ENCODE results near the gene SIDT2. TPM values are rescaled to one million over a fixed set of nuclear protein-coding genes. Genes with fewer than 3 reads are reported as not detected.

Gene SIDT2
- total RNA-seq, 1 experiment from 2014 or later = 47.6 TPM

GRCh38 chr11:117195258-117195657 is 16.7 kb downstream of the SIDT2 start:
- Histone ChIP-seq H3K36me3 (ENCODE audit: control insufficient read depth, insufficient read depth, low read length) (no peaks in the 10 kb centered on the region), H3K4me1 (ENCODE audit: control insufficient read depth, insufficient read depth, low read length) (peaks cover 6% of the 10 kb centered on the region; the same call in 1 of the 2 replicates), H3K27me3 (ENCODE audit: control insufficient read depth, insufficient read depth, low read length) (no peaks in the 10 kb centered on the region), H3K4me3 (ENCODE audit: low read depth in 2 of 2, low read length in 2 of 2) (no peak overlapping the region), H3K9me3 (ENCODE audit: control insufficient read depth, insufficient read depth, low read depth, low read length) (no peaks in the 10 kb centered on the region), H3K27ac (ENCODE audit: low read length) (no peak overlapping the region)
- TF ChIP-seq POLR2AphosphoS5 (IDR thresholded peaks at IDR 0.05; ENCODE audit: low read depth, low read length) = no peak
- no peak for TF ChIP-seq SIN3A (IDR thresholded peaks at IDR 0.05; ENCODE audit: borderline replicate concordance, insufficient read depth, low read depth, low read length)
- no peak for TF ChIP-seq CTCF (IDR thresholded peaks at IDR 0.05)
- TF ChIP-seq REST (IDR thresholded peaks at IDR 0.05; ENCODE audit: insufficient read depth in 1 of 2, low read depth in 2 of 2, low read length in 1 of 2) = no peak
- ChIA-PET CTCF (no interaction called here), POLR2A (no interaction called here)
- BruUV-seq (replicated peaks) = no TSS peak
- in situ Hi-C loops (cut with HindIII; ENCODE audit: low pct_unique_long_range_greater_than_20kb, low sequenced_read_pairs) = no loop called here
- ATAC-seq (no peak), DNase-seq (ENCODE audit: low read depth, low spot score) (no peak)
- intact Hi-C loops (cut with micrococcal nuclease; ENCODE audit: unreplicated experiment) = no loop called here

- DNase-seq (ENCODE audit: low read depth, low spot score) (no peak), ATAC-seq (no peak)
- Histone ChIP-seq H3K9me3 (ENCODE audit: control insufficient read depth, insufficient read depth, low read depth, low read length) (no peaks in the 10 kb centered on the region), H3K27ac (ENCODE audit: low read length) (no peak overlapping the region), H3K4me1 (ENCODE audit: control insufficient read depth, insufficient read depth, low read length) (peaks cover 6% of the 10 kb centered on the region; the same call in 1 of the 2 replicates), H3K27me3 (ENCODE audit: control insufficient read depth, insufficient read depth, low read length) (no peaks in the 10 kb centered on the region), H3K36me3 (ENCODE audit: control insufficient read depth, insufficient read depth, low read length) (no peaks in the 10 kb centered on the region), H3K4me3 (ENCODE audit: low read depth in 2 of 2, low read length in 2 of 2) (no peak overlapping the region)
- POLR2A ChIA-PET = no interaction called here
- in situ Hi-C loops (cut with HindIII; ENCODE audit: low pct_unique_long_range_greater_than_20kb, low sequenced_read_pairs) (no loop called here), intact Hi-C loops (cut with micrococcal nuclease; ENCODE audit: unreplicated experiment) (no loop called here)
- CTCF ChIA-PET = no interaction called here
- TF ChIP-seq POLR2AphosphoS5 (IDR thresholded peaks at IDR 0.05; ENCODE audit: low read depth, low read length) (no peak), TCF7L2 (IDR thresholded peaks at IDR 0.05; ENCODE audit: low read depth, low read length) (no peak), REST (IDR thresholded peaks at IDR 0.05; ENCODE audit: insufficient read depth in 1 of 2, low read depth in 2 of 2, low read length in 1 of 2) (no peak), CTCF (IDR thresholded peaks at IDR 0.05) (no peak), SIN3A (IDR thresholded peaks at IDR 0.05; ENCODE audit: borderline replicate concordance, insufficient read depth, low read depth, low read length) (no peak)
- BruUV-seq (replicated peaks) = no TSS peak
These were observed 17.2 kb downstream of the SIDT2 start for GRCh38 chr11:117195761-117196160.

Data from Panc1 (cell line).